ENCODE measurements around the gene TRPV4. TPM values are rescaled to one million over a fixed set of nuclear protein-coding genes. Genes with fewer than 3 reads are reported as not detected.

The TRPV4 gene
- total RNA-seq, 4 donors from 2014 or later, result 0.13 to 0.82 (median 0.19) TPM; not detected in 1

DNA sequence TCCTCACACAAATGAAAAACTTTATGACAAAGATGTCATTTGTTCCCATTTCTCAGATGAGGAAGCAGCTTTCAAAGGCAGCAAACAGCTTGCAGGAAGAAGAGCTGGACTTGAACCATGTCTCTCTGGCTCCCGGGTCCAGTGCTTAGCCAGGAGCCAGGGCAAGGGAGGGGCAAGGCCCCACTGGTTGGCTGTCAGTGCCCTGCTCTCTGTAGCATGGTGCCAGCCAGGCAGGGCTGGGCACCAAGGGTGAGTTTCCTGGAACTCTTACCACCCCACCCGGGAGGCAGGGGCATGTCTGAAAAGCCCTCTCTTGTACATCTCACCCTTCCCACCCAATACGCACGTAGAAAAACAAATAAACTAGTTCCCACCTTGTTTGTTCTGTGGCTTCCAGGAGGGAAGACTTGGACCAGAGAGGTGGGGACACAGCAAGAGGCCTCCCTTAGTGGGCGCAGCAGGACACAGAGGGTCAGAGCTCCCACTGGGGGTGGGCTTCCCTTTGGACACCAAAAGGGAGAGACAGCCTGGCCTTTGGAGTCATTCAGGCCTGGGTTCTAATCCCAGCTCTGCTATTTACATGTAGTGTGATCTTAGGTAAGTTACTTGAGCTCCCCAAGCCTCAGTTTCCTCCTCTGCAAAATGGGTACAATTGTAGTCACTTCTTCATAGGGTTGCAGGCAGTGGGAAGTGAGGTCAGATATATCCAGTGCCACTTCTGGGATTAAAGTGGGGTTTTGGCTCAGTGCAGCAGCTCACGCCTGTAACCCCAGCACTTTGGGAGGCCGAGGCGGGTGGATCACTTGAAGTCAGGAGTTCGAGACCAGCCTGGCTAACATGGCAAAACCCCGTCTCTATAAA is 17.2 kb downstream of the TRPV4 start:
- Histone ChIP-seq H3K4me3 (no peak overlapping the region), H3K9me3 (no peaks in the 10 kb centered on the region), H3K4me1 (no peaks in the 10 kb centered on the region), H3K27me3 (peaks cover 49% of the 10 kb centered on the region), H3K36me3 (no peaks in the 10 kb centered on the region), H3K27ac (no peak overlapping the region)
- WGBS, 2 donors (ENCODE audit: low coverage in 1 of 2), result 50 to 77% methylated on average over 2 to 5 of the region's 10 CpGs
- no peak for ATAC-seq
- TF ChIP-seq POLR2AphosphoS5 (IDR thresholded peaks at IDR 0.05) (no peak), POLR2A (IDR thresholded peaks at IDR 0.05) (no peak), CTCF (IDR thresholded peaks at IDR 0.05) (no peak), EP300 (IDR thresholded peaks at IDR 0.05) (no peak)

DNA sequence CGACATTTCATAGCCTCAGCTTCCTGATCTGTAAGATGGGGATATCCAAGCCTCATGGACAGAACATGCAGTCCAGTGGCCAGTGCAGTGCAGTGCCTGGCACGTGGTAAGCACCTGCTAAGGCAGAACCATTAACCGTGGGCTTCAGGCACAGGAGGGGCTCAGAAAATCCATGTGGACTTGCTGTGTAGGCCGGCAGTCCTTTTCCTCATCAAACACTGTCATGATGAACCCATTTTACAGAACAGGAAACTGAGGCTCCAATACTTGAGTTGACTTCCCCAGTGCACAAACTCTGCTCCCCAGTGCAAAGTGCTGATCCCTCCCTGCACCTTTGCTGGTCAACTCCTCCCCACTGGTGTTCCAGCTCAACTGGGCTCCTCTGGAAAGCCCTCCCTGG is 18.0 kb downstream of the TRPV4 start:
- no peaks in the 10 kb centered on the region for H3K36me3 ChIP-seq
- no peak for ATAC-seq
- WGBS, 2 donors (ENCODE audit: low coverage in 1 of 2), result no CpG with 5 or more reads among the region's 4 CpGs
- H3K4me1 ChIP-seq, result no peaks in the 10 kb centered on the region
- no peak overlapping the region for H3K4me3 ChIP-seq
- H3K27ac ChIP-seq, result no peak overlapping the region
- H3K9me3 ChIP-seq, result no peaks in the 10 kb centered on the region
- TF ChIP-seq POLR2A (IDR thresholded peaks at IDR 0.05) (no peak), EP300 (IDR thresholded peaks at IDR 0.05) (no peak), CTCF (IDR thresholded peaks at IDR 0.05) (no peak), POLR2AphosphoS5 (IDR thresholded peaks at IDR 0.05) (no peak)
- peaks cover 45% of the 10 kb centered on the region for H3K27me3 ChIP-seq

GRCh38 chr12:109814600-109815150 is 18.5 kb downstream of the TRPV4 start:
- Histone ChIP-seq H3K27ac (no peak overlapping the region), H3K4me3 (no peak overlapping the region), H3K36me3 (no peaks in the 10 kb centered on the region), H3K4me1 (no peaks in the 10 kb centered on the region), H3K27me3 (peaks cover 50% of the 10 kb centered on the region), H3K9me3 (no peaks in the 10 kb centered on the region)
- TF ChIP-seq POLR2A (IDR thresholded peaks at IDR 0.05) (no peak), EP300 (IDR thresholded peaks at IDR 0.05) (no peak), POLR2AphosphoS5 (IDR thresholded peaks at IDR 0.05) (no peak), CTCF (IDR thresholded peaks at IDR 0.05) (no peak)
- ATAC-seq, result no peak
- whole genome bisulfite sequencing, 2 donors (ENCODE audit: low coverage in 1 of 2), result no CpG with 5 or more reads among the region's 20 CpGs

DNA sequence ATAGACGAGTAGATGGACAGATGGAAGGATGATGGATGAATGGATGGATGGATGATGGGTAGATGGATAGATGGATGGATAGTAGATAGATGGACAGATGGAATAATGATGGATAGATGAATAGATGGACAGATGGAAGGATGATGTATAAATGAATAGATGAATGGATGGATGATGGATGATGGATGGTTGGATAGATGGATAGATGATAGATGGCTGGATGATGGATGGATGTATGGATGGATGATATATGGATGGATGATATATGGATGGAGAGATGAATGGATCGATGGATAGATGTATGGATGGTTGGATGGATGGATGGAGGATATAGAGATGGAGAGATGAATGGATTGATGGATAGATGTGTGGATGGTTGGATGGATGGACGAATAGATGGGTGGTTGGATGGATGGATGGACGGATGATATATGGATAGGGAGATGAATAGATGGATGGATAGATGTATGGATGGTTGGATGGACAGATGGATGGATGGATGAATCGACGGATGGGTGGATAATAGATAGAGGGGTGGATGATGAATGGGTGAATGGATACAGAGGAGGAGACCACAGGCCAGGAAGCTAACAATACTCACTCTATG is 19.3 kb downstream of the TRPV4 start:
- H3K36me3 ChIP-seq, result no peaks in the 10 kb centered on the region
- no peak for ATAC-seq
- H3K9me3 ChIP-seq, result no peaks in the 10 kb centered on the region
- 87 to 92% methylated on average over 6 of the region's 6 CpGs for WGBS, 2 donors (ENCODE audit: low coverage in 1 of 2)
- no peak overlapping the region for H3K4me3 ChIP-seq
- TF ChIP-seq EP300 (IDR thresholded peaks at IDR 0.05) (no peak), POLR2AphosphoS5 (IDR thresholded peaks at IDR 0.05) (no peak)
- no peak overlapping the region for H3K27ac ChIP-seq
- H3K4me1 ChIP-seq, result no peaks in the 10 kb centered on the region
- peaks cover 44% of the 10 kb centered on the region for H3K27me3 ChIP-seq

GRCh38 chr12:109811624-109811995 is 21.6 kb downstream of the TRPV4 start:
- ATAC-seq, result no peak
- no peaks in the 10 kb centered on the region for H3K4me1 ChIP-seq
- H3K4me3 ChIP-seq, result no peak overlapping the region
- no peak for TF ChIP-seq POLR2AphosphoS5 (IDR thresholded peaks at IDR 0.05)
- no peak for TF ChIP-seq POLR2A (IDR thresholded peaks at IDR 0.05)
- no peak for TF ChIP-seq EP300 (IDR thresholded peaks at IDR 0.05)
- no peak for TF ChIP-seq CTCF (IDR thresholded peaks at IDR 0.05)
- H3K27me3 ChIP-seq, result peaks cover 23% of the 10 kb centered on the region
- H3K27ac ChIP-seq, result no peak overlapping the region
- no peaks in the 10 kb centered on the region for H3K9me3 ChIP-seq
- no peaks in the 10 kb centered on the region for H3K36me3 ChIP-seq
- 71 to 100% methylated on average over 1 to 5 of the region's 5 CpGs for WGBS, 2 donors (ENCODE audit: low coverage in 1 of 2)
